Posterior cingulate gyrus (tissue), 11 donors: ENCODE results near the gene HIBADH.
"Not testable (repeated sequence)": the region's sequence is repeated elsewhere in the genome, so short reads cannot be mapped to it uniquely, and the experiment has no call there.

Experiments
- DNase-seq, 10 donors: peaks; one replicate each; pipeline versions ENCODE4 v3.0.0 to v3.0.0-alpha.2; 2020 to 2021; ENCODE audit warnings: mixed read lengths in 3 of 10
- intact Hi-C: fragments of 100-400 bp; cut with DNase I; formaldehyde crosslinking; loops from one replicate; pipeline ENCODE4 v1.15.1; 2023

The HIBADH gene

DNA sequence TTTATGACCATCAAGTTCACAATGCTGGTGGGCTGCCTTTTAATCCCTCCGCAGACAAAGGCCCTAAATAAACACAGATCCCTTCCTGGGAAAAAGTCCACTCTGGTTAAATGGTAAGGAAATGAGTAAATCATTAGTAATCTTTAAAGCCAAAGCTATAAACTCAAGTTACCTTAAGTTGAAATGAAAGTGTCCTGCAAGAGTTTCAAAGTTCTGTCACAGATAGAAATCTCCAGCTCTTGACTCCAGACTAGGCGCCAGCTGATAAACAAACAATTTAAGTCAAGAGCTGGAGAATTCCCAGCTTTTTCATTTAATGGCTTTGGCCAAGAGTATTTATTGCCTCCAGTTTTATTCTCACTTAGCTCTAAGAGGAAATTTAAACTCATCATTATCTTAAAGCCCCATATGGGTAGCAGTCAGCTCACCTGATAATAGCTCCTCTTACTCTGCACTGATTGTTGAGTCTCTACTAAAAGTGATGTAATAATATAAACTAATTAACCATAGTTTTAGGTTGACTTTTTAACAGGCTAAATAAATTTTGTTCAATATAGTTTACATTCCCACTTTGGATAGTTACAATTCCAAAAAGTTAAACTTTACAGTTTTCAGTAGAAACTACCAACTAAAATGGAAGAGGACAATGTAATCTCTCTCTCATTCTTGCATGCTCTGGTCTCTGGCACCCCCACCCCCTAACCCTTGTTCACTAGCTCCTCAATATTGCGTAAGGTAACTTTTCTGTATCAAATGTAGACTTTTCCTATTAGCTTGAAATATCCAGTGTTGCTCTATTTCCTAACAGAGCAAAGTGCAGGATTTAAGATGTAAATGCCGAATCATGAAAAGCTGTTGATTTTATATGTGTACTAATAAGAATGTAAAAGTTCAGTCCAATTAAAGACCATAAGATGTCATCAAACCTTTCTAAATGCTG, 56.1 kb downstream of the HIBADH start:
- intact Hi-C loops, result no loop called here
- DNase-seq, result no peak

DNA sequence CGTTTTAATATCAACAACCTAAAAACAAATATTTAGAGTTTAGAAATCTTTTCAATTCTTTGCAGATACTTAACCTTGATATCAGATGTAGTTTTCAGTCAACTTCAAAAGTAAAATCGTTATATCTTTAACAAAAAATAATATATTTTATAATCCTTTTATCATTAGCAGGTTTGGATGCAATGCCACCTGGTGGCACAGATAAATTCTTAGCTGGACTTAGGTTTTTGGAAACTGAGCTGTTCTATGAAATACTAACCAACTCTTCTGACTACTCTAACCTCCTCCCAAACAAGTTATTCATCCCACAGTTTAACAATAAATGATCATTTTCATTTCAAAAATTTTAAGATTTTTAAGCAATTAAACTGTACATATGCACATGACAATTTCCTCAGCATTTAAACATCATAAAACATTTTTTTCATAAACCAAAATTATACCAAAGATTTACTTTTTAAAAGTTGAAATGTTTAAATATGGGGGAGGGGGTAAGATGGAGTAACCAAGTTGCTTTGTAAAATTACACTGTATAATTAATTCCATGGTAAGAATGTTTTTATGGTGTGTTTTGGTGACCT, 56.9 kb downstream of the HIBADH start:
- no peak for DNase-seq
- intact Hi-C loops, result no loop called here

DNA sequence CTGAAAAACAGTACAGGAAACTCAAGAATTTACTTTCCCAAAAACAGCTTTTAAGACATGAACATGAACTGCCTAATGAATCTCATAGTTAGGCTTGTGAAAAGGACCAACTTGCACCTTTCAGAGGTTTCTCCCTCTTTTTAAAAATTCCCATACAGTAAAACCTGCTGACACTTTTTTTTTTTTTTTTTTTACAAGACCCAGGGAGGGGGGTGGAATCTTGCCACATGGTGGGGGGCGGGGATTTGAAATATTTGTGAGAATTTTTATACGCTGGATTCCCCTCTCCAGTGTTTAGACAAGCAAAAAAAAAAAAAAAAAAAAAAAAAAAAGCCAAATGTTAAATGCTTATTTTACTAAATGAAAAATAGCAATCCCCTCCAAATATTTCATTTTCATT, 57.4 kb downstream of the HIBADH start:
- DNase-seq, result no peak
- intact Hi-C loops, result no loop called here

DNA sequence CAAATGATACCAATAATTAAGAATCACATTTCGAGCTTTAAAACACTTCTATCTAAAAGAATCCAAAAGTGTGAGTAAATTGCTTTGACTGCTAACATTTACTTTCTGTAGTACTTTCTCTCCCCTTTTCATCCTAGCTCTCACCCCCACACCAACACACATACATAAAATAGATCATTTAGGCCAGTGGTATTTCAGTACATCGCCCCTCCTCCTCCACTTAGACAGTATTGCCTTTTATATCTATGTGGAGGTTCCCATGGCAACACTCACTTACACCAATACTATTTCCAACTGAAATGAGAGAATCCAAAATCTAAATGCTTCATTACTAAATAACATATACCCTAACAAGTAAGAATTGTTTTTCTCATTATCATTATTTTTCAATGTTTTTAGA, 58.9 kb downstream of the HIBADH start:
- intact Hi-C loops, result no loop called here
- DNase-seq, result no peak

DNA sequence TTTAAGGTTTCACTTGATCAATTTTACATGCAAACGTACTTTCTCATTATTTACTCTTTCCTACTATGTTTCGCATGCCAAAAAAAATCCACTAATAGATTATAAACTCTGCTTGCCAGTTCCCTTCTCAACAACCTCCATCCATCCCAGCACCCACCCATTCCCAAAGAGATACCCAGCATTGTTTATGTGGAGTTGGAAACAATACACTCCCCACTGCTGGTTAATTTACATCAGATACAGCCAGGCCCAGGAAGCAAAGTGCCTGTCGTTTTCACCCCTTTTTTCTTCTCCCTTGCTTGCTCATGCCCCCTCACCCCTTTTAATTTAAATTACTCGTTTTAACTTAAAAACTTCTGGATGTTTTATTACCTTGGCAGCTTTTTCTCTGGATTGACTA, 59.9 kb downstream of the HIBADH start:
- intact Hi-C loops, result no loop called here
- no peak for DNase-seq

DNA sequence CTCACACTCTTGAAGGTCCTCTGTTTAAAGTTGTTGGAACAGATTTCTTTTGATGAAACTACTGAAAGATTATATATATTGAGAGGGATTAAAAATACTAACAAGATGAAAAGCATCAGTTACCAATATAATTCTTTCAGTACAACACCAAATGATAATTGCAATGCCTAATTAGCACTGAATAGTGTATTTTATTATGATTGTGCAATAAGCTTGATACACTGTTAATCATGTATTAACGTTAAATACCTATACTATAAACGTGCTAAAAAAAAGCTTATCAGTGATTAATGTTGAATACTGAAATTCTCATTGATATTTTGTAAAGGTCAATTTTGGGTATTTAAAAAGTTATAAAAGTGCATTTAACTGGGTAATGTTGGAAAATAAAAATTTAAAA, 61.5 kb downstream of the HIBADH start:
- intact Hi-C loops, result no loop called here

GRCh38 chr7:27600247-27600646, 62.4 kb downstream of the HIBADH start:
- intact Hi-C loops, result no loop called here
- DNase-seq, result no peak

More for the DNA sequence above, 61.5 kb downstream of the HIBADH start:
- no peak for DNase-seq

DNA sequence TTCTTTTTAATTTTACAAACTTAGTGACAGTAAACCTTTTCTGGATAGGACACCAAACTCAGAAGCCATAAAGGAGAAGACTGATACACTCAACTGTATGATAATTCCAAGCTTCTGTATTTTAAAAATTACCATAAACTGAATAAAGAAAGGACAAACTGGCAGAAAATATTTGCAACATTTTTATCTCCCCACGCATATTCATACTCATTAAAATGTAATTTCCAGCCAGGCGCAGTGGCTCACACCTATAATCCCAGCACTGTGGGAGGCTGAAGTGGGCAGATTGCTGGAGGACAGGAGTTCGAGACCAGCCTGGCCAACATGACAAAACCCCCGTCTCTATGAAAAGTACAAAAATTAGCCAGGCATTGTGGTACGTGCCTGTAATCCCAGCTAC, 67.7 kb downstream of the HIBADH start:
- intact Hi-C loops, result no loop called here
- DNase-seq, result no peak

- DNase-seq, result no peak
- intact Hi-C loops, result no loop called here
Measured at GRCh38 chr7:27593226-27593625, 69.5 kb downstream of the HIBADH start.

GRCh38 chr7:27590416-27590815, 72.3 kb downstream of the HIBADH start:
- intact Hi-C loops, result no loop called here
- DNase-seq, result no peak

DNA sequence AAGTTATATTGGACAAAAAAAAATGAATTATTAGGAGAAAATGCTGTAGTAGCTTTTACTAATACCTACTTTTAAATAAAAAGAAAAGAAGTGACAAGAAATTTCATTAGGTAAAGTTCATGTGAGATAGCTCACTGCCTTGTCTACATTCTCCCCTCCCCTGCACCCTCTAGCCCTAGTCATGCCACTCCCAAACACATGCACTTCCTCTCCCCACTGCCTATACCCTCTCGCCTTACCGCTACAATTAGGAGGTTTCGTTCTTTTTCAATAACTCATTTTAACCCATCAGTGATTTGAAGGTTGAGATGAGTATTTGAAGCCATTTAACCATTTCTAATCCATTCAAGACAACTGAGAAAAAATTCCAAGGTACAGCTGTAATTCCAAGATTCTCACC, 75.3 kb downstream of the HIBADH start:
- intact Hi-C loops, result no loop called here

GRCh38 chr7:27586825-27587224, 75.9 kb downstream of the HIBADH start:
- intact Hi-C loops, result no loop called here
- DNase-seq, result peak in 9 of 10 donors; percentile 12 to 92 (median 39)

More for the DNA sequence above, 75.3 kb downstream of the HIBADH start:
- no peak for DNase-seq

DNA sequence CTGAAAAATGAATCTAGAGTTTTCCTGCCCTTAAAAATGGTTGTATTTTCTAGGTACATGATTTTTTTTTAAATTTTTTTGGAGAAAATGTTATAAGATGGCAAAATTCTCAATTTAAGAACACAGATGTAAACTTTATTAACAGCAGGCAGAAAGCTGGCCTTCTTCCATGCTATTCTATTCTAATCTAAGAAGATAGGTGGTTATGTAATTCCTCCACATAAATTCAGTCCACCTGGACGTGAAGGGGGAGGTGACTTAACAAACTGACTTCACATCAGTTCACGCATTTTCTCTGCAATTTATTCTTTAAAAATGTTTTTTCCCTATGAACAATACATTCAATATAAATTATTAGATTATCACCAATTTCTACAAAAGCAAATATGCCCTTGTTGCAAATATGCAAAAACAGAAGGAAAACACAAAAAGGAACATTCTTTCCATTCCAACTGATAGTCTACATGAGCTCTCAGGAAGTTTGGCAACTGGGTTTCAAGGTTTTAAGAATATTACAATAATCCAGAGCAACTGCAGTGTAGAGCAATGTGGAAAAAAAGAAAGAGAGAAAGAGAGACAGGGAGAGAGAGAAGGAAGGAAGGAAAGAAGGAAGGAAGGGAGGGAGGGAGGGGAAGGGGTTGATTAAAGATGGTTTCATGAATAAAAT, 76.8 kb downstream of the HIBADH start:
- DNase-seq, result no peak
- intact Hi-C loops, result no loop called here

- DNase-seq, result no peak
- intact Hi-C loops, result no loop called here
Measured at GRCh38 chr7:27581906-27582305, 80.8 kb downstream of the HIBADH start.

DNA sequence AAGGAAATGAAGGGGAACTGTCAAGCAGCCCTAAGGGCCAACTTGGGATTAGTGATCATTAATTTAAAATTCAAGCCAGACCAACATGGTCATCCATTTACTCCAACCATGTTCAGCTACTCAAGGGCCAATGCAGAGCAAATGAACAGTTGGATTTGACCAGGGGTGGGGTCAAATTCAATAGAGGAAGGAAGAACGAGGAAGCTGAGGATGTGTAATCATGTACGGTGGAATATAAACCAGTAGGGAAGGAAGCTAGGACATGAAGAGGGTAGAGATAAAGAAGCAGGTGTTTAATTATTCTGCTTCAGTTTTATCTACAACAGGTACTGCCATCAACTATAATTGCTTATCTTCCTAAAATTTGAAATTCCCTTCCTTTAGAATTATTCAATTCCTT, 81.6 kb downstream of the HIBADH start:
- no peak for DNase-seq
- intact Hi-C loops, result no loop called here

DNA sequence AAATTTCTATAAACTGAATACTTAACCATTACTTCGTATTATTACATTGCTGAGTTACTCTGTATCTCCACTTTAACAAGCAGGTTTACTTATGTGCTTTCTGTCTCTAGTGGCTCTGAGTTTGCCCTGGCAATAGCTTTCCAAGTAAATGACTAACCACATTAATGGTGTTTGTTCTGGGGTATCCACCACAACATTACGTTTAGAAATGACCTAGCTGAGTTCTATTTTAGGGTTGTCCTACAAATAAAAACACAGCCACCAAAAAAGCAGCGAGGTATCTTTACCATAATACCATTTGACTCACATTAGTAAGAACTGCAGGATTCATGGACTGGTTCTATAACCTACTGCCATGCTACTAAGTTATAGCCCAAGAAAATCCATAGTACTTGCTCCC, 83.1 kb downstream of the HIBADH start:
- intact Hi-C loops, result loop anchor here (5.0 kb wide), 1 partner anchor 367 kb away; no protein-coding TSS in a partner anchor
- no peak for DNase-seq

DNA sequence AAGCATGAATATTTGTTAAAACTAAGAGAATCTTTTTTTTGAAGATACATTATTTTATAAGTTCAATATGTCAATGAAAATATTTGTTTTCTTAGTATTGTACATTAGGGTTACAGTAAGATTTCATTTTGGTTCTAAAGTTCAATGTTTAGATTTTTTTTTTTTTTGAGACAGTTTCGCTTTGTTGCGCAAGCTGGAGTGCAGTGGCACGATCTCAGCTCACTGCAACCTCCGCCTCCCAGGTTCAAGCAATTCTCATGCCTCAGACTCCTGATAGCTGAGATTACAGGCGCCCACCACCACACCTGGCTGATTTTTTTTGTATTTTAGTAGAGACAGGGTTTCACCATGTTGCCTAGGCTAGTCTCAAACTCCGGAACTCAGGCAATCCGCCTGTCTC, 84.5 kb downstream of the HIBADH start:
- DNase-seq, result not testable (repeated sequence)
- intact Hi-C loops, result loop anchor here (5.0 kb wide), 1 partner anchor 366 kb away; no protein-coding TSS in a partner anchor

GRCh38 chr7:27576360-27576944, 86.2 kb downstream of the HIBADH start:
- no peak for DNase-seq
- intact Hi-C loops, result loop anchor here (2.0 to 5.0 kb wide), 2 partner anchors 364 to 380 kb away; no protein-coding TSS in a partner anchor

GRCh38 chr7:27575613-27576012, 87.1 kb downstream of the HIBADH start:
- intact Hi-C loops, result loop anchor here (2.0 to 5.0 kb wide), 2 partner anchors 363 to 379 kb away; no protein-coding TSS in a partner anchor

DNA sequence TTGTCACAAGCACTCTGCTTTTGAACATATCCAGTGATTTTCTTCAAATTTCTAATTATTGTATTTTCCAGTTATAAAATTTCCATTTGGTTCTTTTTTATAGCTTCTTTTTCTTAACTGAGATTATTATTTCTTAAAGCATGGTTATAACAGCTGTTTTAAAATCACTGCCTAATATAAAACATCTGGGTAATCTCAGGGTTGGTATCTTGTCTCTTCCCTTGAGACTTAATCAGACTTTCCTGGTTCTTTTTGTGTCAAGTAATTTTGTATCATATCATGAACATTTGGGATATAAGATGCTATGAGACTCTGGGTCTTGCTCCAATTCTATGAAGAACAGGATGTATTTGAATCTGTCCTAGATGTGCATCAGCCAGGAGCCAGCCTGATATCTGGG, 93.6 kb downstream of the HIBADH start:
- intact Hi-C loops, result no loop called here
- DNase-seq, result no peak

More at GRCh38 chr7:27575613-27576012, 87.1 kb downstream of the HIBADH start:
- no peak for DNase-seq

GRCh38 chr7:27567266-27567665, 95.4 kb downstream of the HIBADH start:
- intact Hi-C loops, result no loop called here
- DNase-seq, result no peak
